LNCaP clone FGC (cell line): ENCODE data around the gene CELF2.

Source experiments
- DNase-seq: peaks from one replicate; pipeline ENCODE4 v3.0.0-alpha.2; 2011; ENCODE audit warnings: low read depth
- H3K4me3 ChIP-seq: 2 replicates; pipeline ENCODE4 v1.5.1; 2011; ENCODE audit warnings: mild to moderate bottlenecking, low read depth, low read length, control low read depth
- CTCF ChIP-seq: IDR thresholded peaks from 2 replicates; pipeline ENCODE4 v1.5.1; 2012; ENCODE audit warnings: mild to moderate bottlenecking; ENCODE audit not compliant: control insufficient read depth, insufficient read depth; ENCODE audit errors: extremely low read depth

The CELF2 gene

GRCh38 chr10:11382187-11382586, 364.5 kb downstream of the CELF2 start:
- TF ChIP-seq CTCF = no peak
- DNase-seq = no peak
- no peak overlapping the region for H3K4me3 ChIP-seq

- DNase-seq = no peak
- TF ChIP-seq CTCF = no peak
- no peak overlapping the region for H3K4me3 ChIP-seq
Observed at GRCh38 chr10:11386044-11386443, 368.4 kb downstream of the CELF2 start.
